Astrocyte (in vitro differentiated cells and primary cell): ENCODE measurements around the gene UVSSA.

Experiments used
- EZH2 ChIP-seq: IDR thresholded peaks from 2 replicates; pipeline ENCODE4 v1.6.1; 2012; ENCODE audit warnings: mild to moderate bottlenecking, low read length, inconsistent platforms; ENCODE audit not compliant: insufficient read depth
- TF ChIP-seq, protein P1 (sequence below): IDR thresholded peaks from 2 replicates; pipeline ENCODE4 v1.5.1; 2011; ENCODE audit warnings: low read depth, mild to moderate bottlenecking, inconsistent platforms, low read length, moderate library complexity; ENCODE audit not compliant: insufficient read depth

- TF ChIP-seq, protein P1, sequence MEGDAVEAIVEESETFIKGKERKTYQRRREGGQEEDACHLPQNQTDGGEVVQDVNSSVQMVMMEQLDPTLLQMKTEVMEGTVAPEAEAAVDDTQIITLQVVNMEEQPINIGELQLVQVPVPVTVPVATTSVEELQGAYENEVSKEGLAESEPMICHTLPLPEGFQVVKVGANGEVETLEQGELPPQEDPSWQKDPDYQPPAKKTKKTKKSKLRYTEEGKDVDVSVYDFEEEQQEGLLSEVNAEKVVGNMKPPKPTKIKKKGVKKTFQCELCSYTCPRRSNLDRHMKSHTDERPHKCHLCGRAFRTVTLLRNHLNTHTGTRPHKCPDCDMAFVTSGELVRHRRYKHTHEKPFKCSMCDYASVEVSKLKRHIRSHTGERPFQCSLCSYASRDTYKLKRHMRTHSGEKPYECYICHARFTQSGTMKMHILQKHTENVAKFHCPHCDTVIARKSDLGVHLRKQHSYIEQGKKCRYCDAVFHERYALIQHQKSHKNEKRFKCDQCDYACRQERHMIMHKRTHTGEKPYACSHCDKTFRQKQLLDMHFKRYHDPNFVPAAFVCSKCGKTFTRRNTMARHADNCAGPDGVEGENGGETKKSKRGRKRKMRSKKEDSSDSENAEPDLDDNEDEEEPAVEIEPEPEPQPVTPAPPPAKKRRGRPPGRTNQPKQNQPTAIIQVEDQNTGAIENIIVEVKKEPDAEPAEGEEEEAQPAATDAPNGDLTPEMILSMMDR, result no peak
- TF ChIP-seq EZH2, result no peak
Measured at GRCh38 chr4:1367230-1367935, 20.4 kb downstream of the UVSSA start.
